NCI-H2029 treated with DMSO at 0.1 percent for 48 hours (cell line): Measurements from ENCODE around the gene MSLN.
A peak's percentile ranks its signal among the peaks of the same experiment; 100 is the strongest.
"Not testable (repeated sequence)": the region's sequence is repeated elsewhere in the genome, so short reads cannot be mapped to it uniquely, and the experiment has no call there.

Experiments
- DNase-seq: peaks from one replicate; lab custom pipeline; 2025; lab: John Stamatoyannopoulos, UW

Gene MSLN

GRCh38 chr16:735982-736453, 24.5 kb upstream of the MSLN start:
- no peak for DNase-seq

- no peak for DNase-seq
Measured at GRCh38 chr16:736936-737481, 23.5 kb upstream of the MSLN start.

- DNase-seq, result no peak
Measured at GRCh38 chr16:739560-740458, 20.7 kb upstream of the MSLN start.

GRCh38 chr16:740459-740763, 20.1 kb upstream of the MSLN start:
- DNase-seq, result no peak

GRCh38 chr16:740764-741505, 19.6 kb upstream of the MSLN start, which contains the start of gene CIAO3:
CIAO3 (minus strand) TSS chr16:740997; CDS start chr16:740985, 12 bp downstream.
- DNase-seq, result peak; percentile 24

- no peak for DNase-seq
Measured at GRCh38 chr16:741986-742629, 18.4 kb upstream of the MSLN start.

GRCh38 chr16:742894-743293, 17.6 kb upstream of the MSLN start:
- DNase-seq, result not testable (repeated sequence)

- no peak for DNase-seq
Measured at GRCh38 chr16:743794-744500, 16.6 kb upstream of the MSLN start.

GRCh38 chr16:745739-746138, 14.8 kb upstream of the MSLN start:
- DNase-seq, result no peak

GRCh38 chr16:746637-747036, 13.9 kb upstream of the MSLN start:
- DNase-seq, result no peak

- no peak for DNase-seq
Measured at GRCh38 chr16:747978-748746, 12.4 kb upstream of the MSLN start.

GRCh38 chr16:749010-749409, 11.5 kb upstream of the MSLN start:
- DNase-seq, result no peak

- no peak for DNase-seq
Measured at GRCh38 chr16:750485-750884, 10.0 kb upstream of the MSLN start.

- no peak for DNase-seq
Measured at GRCh38 chr16:751152-752006, 9.2 kb upstream of the MSLN start.

GRCh38 chr16:752007-752312, 8.6 kb upstream of the MSLN start:
- DNase-seq, result no peak

- DNase-seq, result not testable (repeated sequence)
Measured at GRCh38 chr16:754121-754607, 6.4 kb upstream of the MSLN start.

- DNase-seq, result no peak
Measured at GRCh38 chr16:754656-755055, 5.9 kb upstream of the MSLN start.

- no peak for DNase-seq
Measured at GRCh38 chr16:756428-756827, 4.1 kb upstream of the MSLN start.

GRCh38 chr16:759110-759910, 1.2 kb upstream of the MSLN start:
- DNase-seq, result no peak
